ENCODE results near the gene TMUB2. TPM values are rescaled to one million over a fixed set of nuclear protein-coding genes. Genes with fewer than 3 reads are reported as not detected.
"Not testable (repeated sequence)": the region's sequence is repeated elsewhere in the genome, so short reads cannot be mapped to it uniquely, and the experiment has no call there.

Gene TMUB2
- total RNA-seq, 1 donor from 2014 or later = 20.3 TPM

- peak; percentile 7 for FAIRE-seq
Measured at GRCh38 chr17:44230140-44230539, 43.4 kb downstream of the TMUB2 start.

GRCh38 chr17:44232061-44232460, 45.3 kb downstream of the TMUB2 start:
- Histone ChIP-seq H3K4me3 (ENCODE audit: low read depth, low read length) (no peak overlapping the region), H3K27me3 (ENCODE audit: control insufficient read depth, insufficient read depth, low read length) (no peaks in the 10 kb centered on the region), H3K36me3 (ENCODE audit: control insufficient read depth, insufficient read depth, low read length) (no peaks in the 10 kb centered on the region)
- FAIRE-seq = no peak
- TF ChIP-seq CTCF (IDR thresholded peaks at IDR 0.05; ENCODE audit: insufficient read depth, low read length, severe bottlenecking) = no peak
- DNase-seq (ENCODE audit: low read depth) = no peak

More at GRCh38 chr17:44230140-44230539, 43.4 kb downstream of the TMUB2 start:
- TF ChIP-seq CTCF (IDR thresholded peaks at IDR 0.05; ENCODE audit: insufficient read depth, low read length, severe bottlenecking) = no peak
- H3K27me3 ChIP-seq (ENCODE audit: control insufficient read depth, insufficient read depth, low read length) = no peaks in the 10 kb centered on the region
- H3K36me3 ChIP-seq (ENCODE audit: control insufficient read depth, insufficient read depth, low read length) = no peaks in the 10 kb centered on the region
- no peak overlapping the region for H3K4me3 ChIP-seq (ENCODE audit: low read depth, low read length)
- DNase-seq (ENCODE audit: low read depth) = no peak

- DNase-seq (ENCODE audit: low read depth) (no peak), FAIRE-seq (no peak)
- Histone ChIP-seq H3K36me3 (ENCODE audit: control insufficient read depth, insufficient read depth, low read length) (no peaks in the 10 kb centered on the region), H3K27me3 (ENCODE audit: control insufficient read depth, insufficient read depth, low read length) (no peaks in the 10 kb centered on the region), H3K4me3 (ENCODE audit: low read depth, low read length) (no peak overlapping the region)
- no peak for TF ChIP-seq CTCF (IDR thresholded peaks at IDR 0.05; ENCODE audit: insufficient read depth, low read length, severe bottlenecking)
Measured at GRCh38 chr17:44233582-44233981, 46.8 kb downstream of the TMUB2 start.

- peak; percentile 97 for DNase-seq (ENCODE audit: low read depth)
- FAIRE-seq = peak; percentile 95
Measured at GRCh38 chr17:44235583-44235936, 48.8 kb downstream of the TMUB2 start.

GRCh38 chr17:44236444-44236991, 49.7 kb downstream of the TMUB2 start:
- DNase-seq (ENCODE audit: low read depth) (no peak), FAIRE-seq (no peak)
- Histone ChIP-seq H3K27me3 (ENCODE audit: control insufficient read depth, insufficient read depth, low read length) (no peaks in the 10 kb centered on the region), H3K36me3 (ENCODE audit: control insufficient read depth, insufficient read depth, low read length) (no peaks in the 10 kb centered on the region), H3K4me3 (ENCODE audit: low read depth, low read length) (no peak overlapping the region)
- no peak for TF ChIP-seq CTCF (IDR thresholded peaks at IDR 0.05; ENCODE audit: insufficient read depth, low read length, severe bottlenecking)

More at GRCh38 chr17:44235583-44235936, 48.8 kb downstream of the TMUB2 start:
- no peak for TF ChIP-seq CTCF (IDR thresholded peaks at IDR 0.05; ENCODE audit: insufficient read depth, low read length, severe bottlenecking)
- Histone ChIP-seq H3K36me3 (ENCODE audit: control insufficient read depth, insufficient read depth, low read length) (no peaks in the 10 kb centered on the region), H3K27me3 (ENCODE audit: control insufficient read depth, insufficient read depth, low read length) (no peaks in the 10 kb centered on the region), H3K4me3 (ENCODE audit: low read depth, low read length) (no peak overlapping the region)

- not testable (repeated sequence) for DNase-seq (ENCODE audit: low read depth); FAIRE-seq; H3K36me3 ChIP-seq (ENCODE audit: control insufficient read depth, insufficient read depth, low read length); H3K27me3 ChIP-seq (ENCODE audit: control insufficient read depth, insufficient read depth, low read length); H3K4me3 ChIP-seq (ENCODE audit: low read depth, low read length)
Measured at GRCh38 chr17:44237886-44238285, 51.1 kb downstream of the TMUB2 start.
